Measurements from ENCODE around the gene RTBDN.

GRCh38 chr19:12800466-12800770 lies 34.0 kb downstream of the RTBDN start:
- TF ChIP-seq, protein P1, sequence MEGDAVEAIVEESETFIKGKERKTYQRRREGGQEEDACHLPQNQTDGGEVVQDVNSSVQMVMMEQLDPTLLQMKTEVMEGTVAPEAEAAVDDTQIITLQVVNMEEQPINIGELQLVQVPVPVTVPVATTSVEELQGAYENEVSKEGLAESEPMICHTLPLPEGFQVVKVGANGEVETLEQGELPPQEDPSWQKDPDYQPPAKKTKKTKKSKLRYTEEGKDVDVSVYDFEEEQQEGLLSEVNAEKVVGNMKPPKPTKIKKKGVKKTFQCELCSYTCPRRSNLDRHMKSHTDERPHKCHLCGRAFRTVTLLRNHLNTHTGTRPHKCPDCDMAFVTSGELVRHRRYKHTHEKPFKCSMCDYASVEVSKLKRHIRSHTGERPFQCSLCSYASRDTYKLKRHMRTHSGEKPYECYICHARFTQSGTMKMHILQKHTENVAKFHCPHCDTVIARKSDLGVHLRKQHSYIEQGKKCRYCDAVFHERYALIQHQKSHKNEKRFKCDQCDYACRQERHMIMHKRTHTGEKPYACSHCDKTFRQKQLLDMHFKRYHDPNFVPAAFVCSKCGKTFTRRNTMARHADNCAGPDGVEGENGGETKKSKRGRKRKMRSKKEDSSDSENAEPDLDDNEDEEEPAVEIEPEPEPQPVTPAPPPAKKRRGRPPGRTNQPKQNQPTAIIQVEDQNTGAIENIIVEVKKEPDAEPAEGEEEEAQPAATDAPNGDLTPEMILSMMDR (IDR thresholded peaks at IDR 0.05): no peak
- TF ChIP-seq POLR2A (IDR thresholded peaks at IDR 0.05): no peak
